GM23338 (cell line): ENCODE measurements around the gene HSFX1. TPM values are rescaled to one million over a fixed set of nuclear protein-coding genes. Genes with fewer than 3 reads are reported as not detected.

ENCODE experiments used
- ATAC-seq: fragments of 200-7000 bp; cut with Tn5 transposase; 3 replicates; pipeline ENCODE4 v1.9.1; 2020
- DNase-seq: peaks from one replicate; pipeline ENCODE4 v3.0.0-alpha.2; 2015; ENCODE audit warnings: low spot score
- H2AFZ ChIP-seq: fragments of 200-600 bp; sonication (generic); 2 replicates; pipeline ENCODE4 v1.8.0; 2016; ENCODE audit warnings: antibody characterized with exemption, mild to moderate bottlenecking, moderate library complexity
- H3F3A ChIP-seq: fragments of 200-600 bp; sonication (generic); replicated peaks from 2 replicates; pipeline ENCODE4 v1.8.0; 2017; ENCODE audit warnings: antibody characterized with exemption, mixed run types, low read depth
- H3K27ac ChIP-seq: fragments of 200-600 bp; sonication (generic); 2 replicates; pipeline ENCODE4 v1.6.1; 2016; ENCODE audit warnings: low read depth
- H3K27me3 ChIP-seq: fragments of 200-600 bp; sonication (generic); 2 replicates; pipeline ENCODE4 v1.8.0; 2016; ENCODE audit warnings: mild to moderate bottlenecking, mixed run types, moderate library complexity; ENCODE audit not compliant: insufficient read depth
- H3K36me3 ChIP-seq: fragments of 200-600 bp; sonication (generic); 2 replicates; pipeline ENCODE4 v1.8.0; 2016; ENCODE audit warnings: mild to moderate bottlenecking; ENCODE audit not compliant: insufficient read depth
- H3K4me1 ChIP-seq: fragments of 200-600 bp; sonication (generic); 2 replicates; pipeline ENCODE4 v1.8.0; 2016; ENCODE audit warnings: mild to moderate bottlenecking, moderate library complexity; ENCODE audit not compliant: insufficient read depth
- H3K4me2 ChIP-seq: fragments of 200-600 bp; sonication (generic); 2 replicates; pipeline ENCODE4 v1.7.1; 2017; ENCODE audit warnings: mixed run types
- H3K4me3 ChIP-seq: fragments of 200-600 bp; sonication (generic); 2 replicates; pipeline ENCODE4 v1.6.1; 2016; ENCODE audit warnings: mixed run types
- H3K79me2 ChIP-seq: fragments of 200-600 bp; sonication (generic); replicated peaks from 2 replicates; pipeline ENCODE4 v1.8.0; 2017; ENCODE audit warnings: mild to moderate bottlenecking; ENCODE audit not compliant: insufficient read depth
- H3K9me2 ChIP-seq: fragments of 200-600 bp; sonication (generic); 2 replicates; pipeline ENCODE4 v1.8.0; 2017; ENCODE audit not compliant: insufficient read depth
- H4K20me1 ChIP-seq: fragments of 200-600 bp; sonication (generic); replicated peaks from 2 replicates; pipeline ENCODE4 v1.8.0; 2017; ENCODE audit warnings: mild to moderate bottlenecking; ENCODE audit not compliant: insufficient read depth
- H3K27ac Mint-ChIP-seq: 2 replicates; pipeline ENCODE4 v1.8.0; 2020; ENCODE audit warnings: inconsistent platforms, mild to moderate bottlenecking, moderate library complexity, mixed read lengths
- H3K27me3 Mint-ChIP-seq: 3 replicates; pipeline ENCODE4 v1.8.0; 2022; ENCODE audit warnings: low read depth, mild to moderate bottlenecking, moderate library complexity, mixed read lengths, inconsistent platforms; ENCODE audit not compliant: insufficient read depth, poor library complexity
- H3K36me3 Mint-ChIP-seq: 3 replicates; pipeline ENCODE4 v1.8.0; 2021; ENCODE audit warnings: low read depth, mild to moderate bottlenecking, inconsistent platforms, moderate library complexity, mixed read lengths
- H3K4me1 Mint-ChIP-seq: 3 replicates; pipeline ENCODE4 v1.8.0; 2020; ENCODE audit warnings: mild to moderate bottlenecking, inconsistent platforms, mixed read lengths
- H3K4me3 Mint-ChIP-seq: 3 replicates; pipeline ENCODE4 v1.8.0; 2021; ENCODE audit warnings: moderate library complexity, mild to moderate bottlenecking, inconsistent platforms, mixed read lengths
- H3K9me3 Mint-ChIP-seq: 3 replicates; pipeline ENCODE4 v1.8.0; 2020; ENCODE audit warnings: moderate library complexity, mild to moderate bottlenecking, inconsistent platforms, mixed read lengths
- CREB1 ChIP-seq: fragments of 250-450 bp; sonication (Bioruptor Pico); IDR thresholded peaks from 2 replicates; pipeline ENCODE4 v1.5.0; 2020; ENCODE audit warnings: low read depth, mild to moderate bottlenecking, moderate library complexity
- ETS1 ChIP-seq: IDR thresholded peaks from 2 replicates; pipeline ENCODE4 v1.6.1; 2016; ENCODE audit warnings: antibody characterized with exemption
- EZH2 ChIP-seq: fragments of 200-600 bp; sonication (generic); IDR thresholded peaks from one replicate; pipeline ENCODE4 v1.8.0; 2017; ENCODE audit warnings: antibody characterized with exemption, mild to moderate bottlenecking, low read depth; ENCODE audit not compliant: unreplicated experiment
- EZH2phosphoT487 ChIP-seq: fragments of 200-600 bp; sonication (generic); IDR thresholded peaks from one replicate; pipeline ENCODE4 v1.8.1; 2018; ENCODE audit warnings: antibody characterized with exemption; ENCODE audit not compliant: unreplicated experiment
- NANOG ChIP-seq: IDR thresholded peaks from 2 replicates; pipeline ENCODE4 v1.6.1; 2016; ENCODE audit warnings: antibody characterized with exemption, borderline replicate concordance
- POLR2AphosphoS5 ChIP-seq: IDR thresholded peaks from 2 replicates; pipeline ENCODE4 v1.6.1; 2016; ENCODE audit warnings: antibody characterized with exemption, low read depth
- ZNF114 ChIP-seq: fragments of 250-450 bp; sonication (Bioruptor Pico); IDR thresholded peaks from 2 replicates; pipeline ENCODE4 v1.5.0; 2020; ENCODE audit warnings: mild to moderate bottlenecking, moderate library complexity
- polyA plus RNA-seq: library from polyadenylated mRNA; unstranded; fragments of >200 nt; fragmentation: Nextera tagmentation; extraction: Ambion mirVana; gene quantifications from 2 replicates; pipeline ENCODE4 v1.2.1, GENCODE V29; 2016
- total RNA-seq: library from RNA; depleted of rRNA; stranded (reverse); fragments of >200 nt; shearing (Covaris generic); gene quantifications from 2 replicates; pipeline ENCODE4 v1.2.3, GENCODE V29; 2014
- TF ChIP-seq, protein P1 (sequence below), 2 experiments: fragments of 200-600 bp in 1 of 2; sonication (generic) in 1 of 2; conservative IDR thresholded peaks; 2 replicates each; pipeline versions ENCODE4 v1.5.1 to v1.6.1; 2016 to 2017; ENCODE audit warnings: antibody characterized with exemption in 2 of 2, low read depth in 2 of 2, mild to moderate bottlenecking in 2 of 2, moderate library complexity in 1 of 2
- TF ChIP-seq, protein P2 (sequence below): IDR thresholded peaks from one replicate; pipeline ENCODE4 v1.6.1; 2018; ENCODE audit warnings: antibody characterized with exemption; ENCODE audit not compliant: unreplicated experiment

HSFX1 gene
- total and polyA plus RNA-seq, 2 experiments from 2014 or later = 0.56 TPM; not detected in 1

GRCh38 chrX:149759824-149760223, 14.0 kb upstream of the HSFX1 start (continued):
- TF ChIP-seq, protein P1, sequence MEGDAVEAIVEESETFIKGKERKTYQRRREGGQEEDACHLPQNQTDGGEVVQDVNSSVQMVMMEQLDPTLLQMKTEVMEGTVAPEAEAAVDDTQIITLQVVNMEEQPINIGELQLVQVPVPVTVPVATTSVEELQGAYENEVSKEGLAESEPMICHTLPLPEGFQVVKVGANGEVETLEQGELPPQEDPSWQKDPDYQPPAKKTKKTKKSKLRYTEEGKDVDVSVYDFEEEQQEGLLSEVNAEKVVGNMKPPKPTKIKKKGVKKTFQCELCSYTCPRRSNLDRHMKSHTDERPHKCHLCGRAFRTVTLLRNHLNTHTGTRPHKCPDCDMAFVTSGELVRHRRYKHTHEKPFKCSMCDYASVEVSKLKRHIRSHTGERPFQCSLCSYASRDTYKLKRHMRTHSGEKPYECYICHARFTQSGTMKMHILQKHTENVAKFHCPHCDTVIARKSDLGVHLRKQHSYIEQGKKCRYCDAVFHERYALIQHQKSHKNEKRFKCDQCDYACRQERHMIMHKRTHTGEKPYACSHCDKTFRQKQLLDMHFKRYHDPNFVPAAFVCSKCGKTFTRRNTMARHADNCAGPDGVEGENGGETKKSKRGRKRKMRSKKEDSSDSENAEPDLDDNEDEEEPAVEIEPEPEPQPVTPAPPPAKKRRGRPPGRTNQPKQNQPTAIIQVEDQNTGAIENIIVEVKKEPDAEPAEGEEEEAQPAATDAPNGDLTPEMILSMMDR (conservative IDR thresholded peaks at IDR 0.05; ENCODE audit: low read depth in 2 of 2) = no peak
- TF ChIP-seq NANOG = no peak
- no peak for TF ChIP-seq ETS1
- TF ChIP-seq POLR2AphosphoS5 = no peak
- TF ChIP-seq, protein P2, sequence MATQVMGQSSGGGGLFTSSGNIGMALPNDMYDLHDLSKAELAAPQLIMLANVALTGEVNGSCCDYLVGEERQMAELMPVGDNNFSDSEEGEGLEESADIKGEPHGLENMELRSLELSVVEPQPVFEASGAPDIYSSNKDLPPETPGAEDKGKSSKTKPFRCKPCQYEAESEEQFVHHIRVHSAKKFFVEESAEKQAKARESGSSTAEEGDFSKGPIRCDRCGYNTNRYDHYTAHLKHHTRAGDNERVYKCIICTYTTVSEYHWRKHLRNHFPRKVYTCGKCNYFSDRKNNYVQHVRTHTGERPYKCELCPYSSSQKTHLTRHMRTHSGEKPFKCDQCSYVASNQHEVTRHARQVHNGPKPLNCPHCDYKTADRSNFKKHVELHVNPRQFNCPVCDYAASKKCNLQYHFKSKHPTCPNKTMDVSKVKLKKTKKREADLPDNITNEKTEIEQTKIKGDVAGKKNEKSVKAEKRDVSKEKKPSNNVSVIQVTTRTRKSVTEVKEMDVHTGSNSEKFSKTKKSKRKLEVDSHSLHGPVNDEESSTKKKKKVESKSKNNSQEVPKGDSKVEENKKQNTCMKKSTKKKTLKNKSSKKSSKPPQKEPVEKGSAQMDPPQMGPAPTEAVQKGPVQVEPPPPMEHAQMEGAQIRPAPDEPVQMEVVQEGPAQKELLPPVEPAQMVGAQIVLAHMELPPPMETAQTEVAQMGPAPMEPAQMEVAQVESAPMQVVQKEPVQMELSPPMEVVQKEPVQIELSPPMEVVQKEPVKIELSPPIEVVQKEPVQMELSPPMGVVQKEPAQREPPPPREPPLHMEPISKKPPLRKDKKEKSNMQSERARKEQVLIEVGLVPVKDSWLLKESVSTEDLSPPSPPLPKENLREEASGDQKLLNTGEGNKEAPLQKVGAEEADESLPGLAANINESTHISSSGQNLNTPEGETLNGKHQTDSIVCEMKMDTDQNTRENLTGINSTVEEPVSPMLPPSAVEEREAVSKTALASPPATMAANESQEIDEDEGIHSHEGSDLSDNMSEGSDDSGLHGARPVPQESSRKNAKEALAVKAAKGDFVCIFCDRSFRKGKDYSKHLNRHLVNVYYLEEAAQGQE = no peak
- TF ChIP-seq EZH2 = no peak

- DNase-seq (no peak), ATAC-seq (no peak)
- Histone ChIP-seq H3K27me3 (no peaks in the 10 kb centered on the region), H3K27ac (no peak overlapping the region), H4K20me1 (no peaks in the 10 kb centered on the region), H3F3A (no peaks in the 10 kb centered on the region), H3K79me2 (no peaks in the 10 kb centered on the region), H2AFZ (no peak overlapping the region), H3K9me2 (no peaks in the 10 kb centered on the region), H3K4me3 (no peak overlapping the region), H3K4me2 (no peak overlapping the region), H3K36me3 (no peaks in the 10 kb centered on the region), H3K4me1 (no peaks in the 10 kb centered on the region)
- Mint-ChIP-seq H3K36me3 (no peaks in the 10 kb centered on the region), H3K27me3 (peaks cover 8% of the 10 kb centered on the region), H3K27ac (no peak overlapping the region), H3K9me3 (no peaks in the 10 kb centered on the region), H3K4me1 (no peaks in the 10 kb centered on the region), H3K4me3 (no peak overlapping the region)
- TF ChIP-seq EZH2phosphoT487 = no peak
- TF ChIP-seq CREB1 = no peak
- TF ChIP-seq ETS1 = no peak
- no peak for TF ChIP-seq ZNF114
- TF ChIP-seq, protein P2 = no peak
- no peak for TF ChIP-seq NANOG
These were observed 12.9 kb upstream of the HSFX1 start for GRCh38 chrX:149760965-149761364.
